BE2C (cell line): ENCODE measurements around the gene DDX39B.

Experiments
- DNase-seq: peaks from one replicate; pipeline ENCODE4 v3.0.0-alpha.2; 2020
- H3K27me3 ChIP-seq: fragments of 250-450 bp; sonication (Bioruptor Pico); 2 replicates; pipeline ENCODE4 v1.5.1; 2020; ENCODE audit warnings: mild to moderate bottlenecking
- H3K36me3 ChIP-seq: fragments of 250-450 bp; sonication (Bioruptor Pico); 2 replicates; pipeline ENCODE4 v1.5.1; 2020; ENCODE audit warnings: mild to moderate bottlenecking
- H3K4me1 ChIP-seq: fragments of 250-450 bp; sonication (Bioruptor Pico); 2 replicates; pipeline ENCODE4 v1.5.1; 2020
- H3K4me3 ChIP-seq: 2 replicates; pipeline ENCODE4 v1.5.1; 2011; ENCODE audit warnings: low read depth, low read length
- H3K9me3 ChIP-seq: fragments of 250-450 bp; sonication (Bioruptor Pico); 2 replicates; pipeline ENCODE4 v1.5.1; 2020
- TF ChIP-seq, protein P1 (sequence below): IDR thresholded peaks from 2 replicates; pipeline ENCODE4 v1.5.1; 2012; ENCODE audit warnings: mild to moderate bottlenecking, low read depth, low read length

DDX39B gene

GRCh38 chr6:31546339-31546957, 4.6 kb upstream of the DDX39B start, which contains the start of gene ATP6V1G2:
Gene ATP6V1G2, minus strand, starts transcription at chr6:31546608. Its CDS starts 49 bp downstream, at chr6:31546559.
- H3K9me3 ChIP-seq: no peaks in the 10 kb centered on the region
- DNase-seq: peak; percentile 93
- no peaks in the 10 kb centered on the region for H3K4me1 ChIP-seq
- TF ChIP-seq, protein P1, sequence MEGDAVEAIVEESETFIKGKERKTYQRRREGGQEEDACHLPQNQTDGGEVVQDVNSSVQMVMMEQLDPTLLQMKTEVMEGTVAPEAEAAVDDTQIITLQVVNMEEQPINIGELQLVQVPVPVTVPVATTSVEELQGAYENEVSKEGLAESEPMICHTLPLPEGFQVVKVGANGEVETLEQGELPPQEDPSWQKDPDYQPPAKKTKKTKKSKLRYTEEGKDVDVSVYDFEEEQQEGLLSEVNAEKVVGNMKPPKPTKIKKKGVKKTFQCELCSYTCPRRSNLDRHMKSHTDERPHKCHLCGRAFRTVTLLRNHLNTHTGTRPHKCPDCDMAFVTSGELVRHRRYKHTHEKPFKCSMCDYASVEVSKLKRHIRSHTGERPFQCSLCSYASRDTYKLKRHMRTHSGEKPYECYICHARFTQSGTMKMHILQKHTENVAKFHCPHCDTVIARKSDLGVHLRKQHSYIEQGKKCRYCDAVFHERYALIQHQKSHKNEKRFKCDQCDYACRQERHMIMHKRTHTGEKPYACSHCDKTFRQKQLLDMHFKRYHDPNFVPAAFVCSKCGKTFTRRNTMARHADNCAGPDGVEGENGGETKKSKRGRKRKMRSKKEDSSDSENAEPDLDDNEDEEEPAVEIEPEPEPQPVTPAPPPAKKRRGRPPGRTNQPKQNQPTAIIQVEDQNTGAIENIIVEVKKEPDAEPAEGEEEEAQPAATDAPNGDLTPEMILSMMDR: peak; percentile 99
- H3K27me3 ChIP-seq: no peaks in the 10 kb centered on the region
- H3K36me3 ChIP-seq: peaks cover 14% of the 10 kb centered on the region
- peak within 1 kb of the TSS; percentile 69 for H3K4me3 ChIP-seq

DNA sequence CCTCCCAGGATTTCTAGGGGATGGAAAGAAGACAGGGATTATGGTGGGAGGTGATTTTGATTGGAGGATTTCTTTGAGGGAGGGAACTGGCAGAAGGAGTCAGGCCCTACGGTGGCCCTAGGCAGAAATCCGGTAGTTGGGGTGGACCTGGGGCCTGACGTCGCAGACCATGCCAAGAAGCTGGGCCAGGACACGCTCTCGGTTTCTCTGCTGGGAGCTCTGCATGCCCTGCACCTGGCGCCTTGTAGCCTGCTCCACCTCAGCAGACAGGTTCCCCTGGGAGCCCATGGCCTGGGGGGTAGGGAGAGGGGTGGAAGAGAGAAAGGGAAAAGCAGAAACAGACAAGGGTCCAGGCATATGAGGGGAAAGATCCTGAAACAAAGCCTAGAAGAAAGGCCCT, 3.5 kb upstream of the DDX39B start:
- TF ChIP-seq, protein P1: no peak
- DNase-seq: no peak
- no peaks in the 10 kb centered on the region for H3K4me1 ChIP-seq
- no peaks in the 10 kb centered on the region for H3K27me3 ChIP-seq
- peaks cover 15% of the 10 kb centered on the region for H3K36me3 ChIP-seq
- no peaks in the 10 kb centered on the region for H3K9me3 ChIP-seq
- H3K4me3 ChIP-seq: peak overlapping the region; percentile 69; the same call in 1 of the 2 replicates

DNA sequence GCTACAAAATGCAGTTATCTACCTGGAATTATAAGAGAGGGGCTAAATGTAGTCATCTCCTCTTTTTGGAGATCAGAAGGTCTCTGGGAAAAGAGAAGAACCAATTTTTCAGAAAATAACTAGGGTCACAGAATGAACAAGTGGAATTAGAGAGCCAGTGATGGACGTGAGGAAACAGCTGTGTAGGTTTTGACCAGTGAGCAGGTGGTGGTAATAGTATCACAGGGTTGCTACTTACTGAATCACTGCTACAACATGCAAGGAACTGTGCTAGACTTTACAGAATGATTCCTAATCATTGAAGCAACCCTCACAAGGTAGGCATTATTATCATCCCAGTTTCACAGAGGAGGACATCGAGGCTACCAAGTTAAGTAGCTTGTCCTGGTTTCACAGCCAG, 2.9 kb upstream of the DDX39B start:
- no peaks in the 10 kb centered on the region for H3K27me3 ChIP-seq
- no peaks in the 10 kb centered on the region for H3K4me1 ChIP-seq
- H3K36me3 ChIP-seq: peaks cover 20% of the 10 kb centered on the region
- DNase-seq: no peak
- H3K9me3 ChIP-seq: no peaks in the 10 kb centered on the region
- no peak overlapping the region for H3K4me3 ChIP-seq
- TF ChIP-seq, protein P1: no peak

DNA sequence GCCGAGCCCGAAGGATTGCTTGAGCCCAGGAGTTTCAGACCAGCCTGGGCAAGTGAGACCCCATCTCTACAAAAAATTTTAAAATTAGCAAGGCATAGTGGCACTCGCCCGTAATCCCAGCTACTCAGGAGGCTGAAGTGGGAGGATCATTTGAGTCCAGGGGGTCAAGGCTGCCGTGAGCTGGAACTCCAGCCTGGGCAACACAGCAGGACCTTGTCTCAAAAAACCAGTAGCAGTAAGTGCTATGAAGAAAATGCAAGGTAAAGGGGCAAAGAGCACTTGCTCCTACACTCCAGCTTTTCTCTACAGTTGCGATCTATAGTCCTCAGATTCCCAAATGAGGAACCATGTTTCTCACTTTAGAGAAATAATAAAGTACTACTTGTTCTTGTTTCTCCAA, 1.8 kb upstream of the DDX39B start:
- H3K4me3 ChIP-seq: no peak overlapping the region
- TF ChIP-seq, protein P1: no peak
- no peaks in the 10 kb centered on the region for H3K4me1 ChIP-seq
- H3K9me3 ChIP-seq: no peaks in the 10 kb centered on the region
- no peak for DNase-seq
- peaks cover 23% of the 10 kb centered on the region for H3K36me3 ChIP-seq
- no peaks in the 10 kb centered on the region for H3K27me3 ChIP-seq

DNA sequence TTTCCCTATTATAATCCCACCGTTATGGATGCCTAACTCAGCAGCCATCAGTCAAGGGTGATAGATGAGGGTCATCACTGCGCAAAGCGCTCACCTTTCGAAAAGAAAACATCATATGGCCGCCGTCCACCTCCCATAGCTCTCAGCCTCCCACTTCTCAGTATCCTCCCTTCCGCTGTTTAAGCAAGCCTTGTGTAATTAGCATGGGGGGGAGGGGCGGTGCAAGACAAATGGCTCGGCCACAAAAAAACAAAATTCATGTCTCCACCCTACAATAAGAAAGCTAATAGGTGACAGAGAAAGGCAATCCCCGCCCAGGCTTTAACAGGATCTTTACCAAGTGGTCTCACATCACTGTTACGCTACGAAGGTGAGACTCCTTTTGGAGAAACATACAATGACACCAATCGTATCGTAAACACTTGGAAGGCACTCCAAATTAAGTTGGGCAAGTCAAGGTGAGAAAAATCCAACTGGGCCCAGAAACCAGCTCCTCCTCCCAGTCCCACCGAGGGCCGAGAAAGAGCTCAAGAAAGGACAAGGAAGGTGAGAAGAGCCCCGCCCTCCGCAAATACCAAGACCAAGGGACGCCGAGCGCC, 645 bp downstream of the DDX39B start:
- peak; percentile 52 for DNase-seq
- H3K27me3 ChIP-seq: no peaks in the 10 kb centered on the region
- H3K36me3 ChIP-seq: peaks cover 48% of the 10 kb centered on the region
- H3K4me3 ChIP-seq: peak overlapping the region; percentile 90
- TF ChIP-seq, protein P1: no peak
- no peaks in the 10 kb centered on the region for H3K9me3 ChIP-seq
- H3K4me1 ChIP-seq: no peaks in the 10 kb centered on the region

GRCh38 chr6:31540640-31541039, 1.2 kb downstream of the DDX39B start:
- Histone ChIP-seq H3K36me3 (peaks cover 53% of the 10 kb centered on the region), H3K4me1 (no peaks in the 10 kb centered on the region), H3K9me3 (no peaks in the 10 kb centered on the region), H3K4me3 (peak overlapping the region; percentile 90), H3K27me3 (no peaks in the 10 kb centered on the region)
- DNase-seq: no peak
- TF ChIP-seq, protein P1: no peak
